DND-41 (cell line): ENCODE data around the gene DLGAP1.

ENCODE experiments used
- EZH2 ChIP-seq: IDR thresholded peaks from 3 replicates; pipeline ENCODE4 v1.6.1; 2012; ENCODE audit warnings: borderline replicate concordance, low read depth, mild to moderate bottlenecking, moderate library complexity, low read length, inconsistent platforms; ENCODE audit not compliant: severe bottlenecking
- TF ChIP-seq, protein P1 (sequence below): IDR thresholded peaks from 2 replicates; pipeline ENCODE4 v1.5.1; 2012; ENCODE audit warnings: borderline replicate concordance, low read length, moderate library complexity, mild to moderate bottlenecking; ENCODE audit not compliant: poor library complexity, severe bottlenecking; ENCODE audit errors: extremely low read depth

DNA sequence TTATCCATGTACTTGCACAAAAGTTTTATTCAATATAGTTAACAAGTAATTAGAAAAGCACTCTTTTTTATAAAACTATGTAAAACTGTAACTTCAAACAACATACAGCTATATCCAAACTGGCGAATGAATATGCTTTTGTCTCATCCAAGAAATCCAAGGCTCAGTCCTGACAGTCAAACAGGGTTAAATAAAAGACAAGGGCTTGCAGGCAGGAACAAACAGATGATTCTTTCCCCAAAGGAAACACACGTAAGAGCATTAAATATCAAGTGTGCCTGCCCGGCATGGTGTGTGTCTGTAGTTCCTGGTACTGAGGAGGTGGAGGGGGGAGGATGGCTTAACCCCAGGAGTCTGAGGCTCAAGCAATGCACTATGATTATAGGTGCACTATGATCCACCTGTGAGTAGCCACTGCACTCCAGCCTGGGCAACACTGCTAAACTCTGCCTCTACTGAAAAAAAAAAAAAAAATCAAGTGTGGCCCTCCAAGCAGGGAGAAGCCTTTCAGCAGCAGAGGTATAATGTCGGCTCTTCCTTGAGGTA, 171.3 kb downstream of the DLGAP1 start:
- TF ChIP-seq, protein P1, sequence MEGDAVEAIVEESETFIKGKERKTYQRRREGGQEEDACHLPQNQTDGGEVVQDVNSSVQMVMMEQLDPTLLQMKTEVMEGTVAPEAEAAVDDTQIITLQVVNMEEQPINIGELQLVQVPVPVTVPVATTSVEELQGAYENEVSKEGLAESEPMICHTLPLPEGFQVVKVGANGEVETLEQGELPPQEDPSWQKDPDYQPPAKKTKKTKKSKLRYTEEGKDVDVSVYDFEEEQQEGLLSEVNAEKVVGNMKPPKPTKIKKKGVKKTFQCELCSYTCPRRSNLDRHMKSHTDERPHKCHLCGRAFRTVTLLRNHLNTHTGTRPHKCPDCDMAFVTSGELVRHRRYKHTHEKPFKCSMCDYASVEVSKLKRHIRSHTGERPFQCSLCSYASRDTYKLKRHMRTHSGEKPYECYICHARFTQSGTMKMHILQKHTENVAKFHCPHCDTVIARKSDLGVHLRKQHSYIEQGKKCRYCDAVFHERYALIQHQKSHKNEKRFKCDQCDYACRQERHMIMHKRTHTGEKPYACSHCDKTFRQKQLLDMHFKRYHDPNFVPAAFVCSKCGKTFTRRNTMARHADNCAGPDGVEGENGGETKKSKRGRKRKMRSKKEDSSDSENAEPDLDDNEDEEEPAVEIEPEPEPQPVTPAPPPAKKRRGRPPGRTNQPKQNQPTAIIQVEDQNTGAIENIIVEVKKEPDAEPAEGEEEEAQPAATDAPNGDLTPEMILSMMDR: no peak
- no peak for TF ChIP-seq EZH2
